GM10248 (cell line): ENCODE data around the gene SNX3.

Experiments used
- CTCF ChIA-PET: fragments of 300-600 bp; sonication (Branson Sonifier 250); formaldehyde crosslinking; extraction: SDS; loops from one replicate; lab custom pipeline; 2021; ENCODE audit warnings: antibody characterized with exemption; lab: Yijun Ruan, JAX
- POLR2A ChIA-PET: fragments of 350-650 bp; sonication (Branson Sonifier 250); formaldehyde crosslinking; extraction: SDS; loops from one replicate; lab custom pipeline; 2020; ENCODE audit warnings: antibody characterized with exemption; lab: Yijun Ruan, JAX
- DNase-seq: peaks from one replicate; pipeline ENCODE4 v3.0.0; 2012; ENCODE audit errors: extremely low spot score
- TF ChIP-seq, protein P1 (sequence below): IDR thresholded peaks from 2 replicates; pipeline ENCODE4 v1.5.1; 2012; ENCODE audit warnings: mild to moderate bottlenecking, low read depth; ENCODE audit errors: extremely low read depth, missing control alignments, control extremely low read depth

SNX3 gene

DNA sequence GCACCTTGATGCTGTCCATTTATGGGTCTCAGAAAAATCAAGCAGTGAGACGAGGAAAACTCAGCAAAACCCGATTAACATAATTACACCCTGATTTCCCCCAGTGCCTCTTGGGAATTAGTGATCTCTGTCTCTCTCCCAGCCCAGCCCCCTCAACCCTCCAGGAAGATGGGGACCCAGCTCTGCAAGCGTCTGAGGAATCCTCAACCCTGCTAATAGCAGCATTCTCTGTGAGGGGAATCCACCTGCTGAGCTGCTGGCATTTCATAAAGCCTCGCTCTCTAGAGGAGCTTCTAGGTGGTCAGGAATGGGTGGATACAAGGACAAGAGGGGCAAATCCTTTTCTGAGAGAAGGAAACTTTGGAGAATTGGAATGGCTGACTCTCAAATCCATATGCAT is 81.1 kb downstream of the SNX3 start:
- ChIA-PET POLR2A (no interaction called here), CTCF (interaction anchor here (0.8 kb wide), 1 partner anchor 14 kb away, joined by 3 read pairs; no protein-coding TSS in a partner anchor)
- TF ChIP-seq, protein P1, sequence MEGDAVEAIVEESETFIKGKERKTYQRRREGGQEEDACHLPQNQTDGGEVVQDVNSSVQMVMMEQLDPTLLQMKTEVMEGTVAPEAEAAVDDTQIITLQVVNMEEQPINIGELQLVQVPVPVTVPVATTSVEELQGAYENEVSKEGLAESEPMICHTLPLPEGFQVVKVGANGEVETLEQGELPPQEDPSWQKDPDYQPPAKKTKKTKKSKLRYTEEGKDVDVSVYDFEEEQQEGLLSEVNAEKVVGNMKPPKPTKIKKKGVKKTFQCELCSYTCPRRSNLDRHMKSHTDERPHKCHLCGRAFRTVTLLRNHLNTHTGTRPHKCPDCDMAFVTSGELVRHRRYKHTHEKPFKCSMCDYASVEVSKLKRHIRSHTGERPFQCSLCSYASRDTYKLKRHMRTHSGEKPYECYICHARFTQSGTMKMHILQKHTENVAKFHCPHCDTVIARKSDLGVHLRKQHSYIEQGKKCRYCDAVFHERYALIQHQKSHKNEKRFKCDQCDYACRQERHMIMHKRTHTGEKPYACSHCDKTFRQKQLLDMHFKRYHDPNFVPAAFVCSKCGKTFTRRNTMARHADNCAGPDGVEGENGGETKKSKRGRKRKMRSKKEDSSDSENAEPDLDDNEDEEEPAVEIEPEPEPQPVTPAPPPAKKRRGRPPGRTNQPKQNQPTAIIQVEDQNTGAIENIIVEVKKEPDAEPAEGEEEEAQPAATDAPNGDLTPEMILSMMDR = no peak
- DNase-seq = no peak

DNA sequence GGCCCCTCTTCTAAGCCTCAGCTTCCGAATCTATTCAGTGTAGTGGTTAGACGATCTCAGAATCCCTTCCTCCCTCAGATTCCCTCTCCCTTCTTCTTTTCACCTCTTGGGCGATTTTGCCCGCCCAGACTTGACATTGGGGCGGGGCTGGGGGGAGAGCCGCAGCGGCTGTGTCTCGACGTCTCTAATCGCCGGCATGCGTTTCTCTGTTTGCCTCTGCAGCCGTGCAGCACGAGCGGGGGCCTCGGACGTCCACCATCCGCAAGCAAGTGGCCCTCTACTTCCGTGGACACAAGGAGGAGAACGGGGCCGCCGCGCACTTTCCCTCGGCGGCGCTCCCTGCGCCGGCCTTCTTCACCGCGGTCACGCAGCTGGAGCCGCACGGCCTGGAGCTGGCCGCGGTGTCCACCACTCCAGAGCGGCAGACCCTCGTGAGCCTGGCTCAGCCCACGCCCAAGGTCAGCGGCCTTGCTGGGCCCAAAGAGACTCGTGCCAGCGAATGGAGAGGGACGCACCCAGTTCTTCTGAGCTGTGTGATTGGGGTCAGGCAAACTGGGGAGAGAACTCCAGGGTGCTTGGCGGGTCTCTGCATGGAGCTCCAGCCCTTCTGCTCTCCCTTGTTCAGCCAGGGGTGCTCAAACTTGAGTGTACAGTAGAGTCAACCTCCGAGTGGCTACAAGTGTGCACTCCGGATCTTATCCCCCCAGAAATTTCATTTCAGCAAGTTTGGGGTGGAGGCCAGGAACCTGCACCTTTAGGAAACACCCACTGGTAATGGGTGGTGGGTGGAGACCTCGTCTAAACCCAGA is 84.4 kb downstream of the SNX3 start:
- ChIA-PET CTCF (interaction anchor here (0.8 to 1.7 kb wide), 6 partner anchors 8 to 315 kb away, joined by 3 to 5 read pairs (median 3); partner anchors contain the start of gene SNX3), POLR2A (no interaction called here)
- no peak for DNase-seq
- TF ChIP-seq, protein P1 = no peak

DNA sequence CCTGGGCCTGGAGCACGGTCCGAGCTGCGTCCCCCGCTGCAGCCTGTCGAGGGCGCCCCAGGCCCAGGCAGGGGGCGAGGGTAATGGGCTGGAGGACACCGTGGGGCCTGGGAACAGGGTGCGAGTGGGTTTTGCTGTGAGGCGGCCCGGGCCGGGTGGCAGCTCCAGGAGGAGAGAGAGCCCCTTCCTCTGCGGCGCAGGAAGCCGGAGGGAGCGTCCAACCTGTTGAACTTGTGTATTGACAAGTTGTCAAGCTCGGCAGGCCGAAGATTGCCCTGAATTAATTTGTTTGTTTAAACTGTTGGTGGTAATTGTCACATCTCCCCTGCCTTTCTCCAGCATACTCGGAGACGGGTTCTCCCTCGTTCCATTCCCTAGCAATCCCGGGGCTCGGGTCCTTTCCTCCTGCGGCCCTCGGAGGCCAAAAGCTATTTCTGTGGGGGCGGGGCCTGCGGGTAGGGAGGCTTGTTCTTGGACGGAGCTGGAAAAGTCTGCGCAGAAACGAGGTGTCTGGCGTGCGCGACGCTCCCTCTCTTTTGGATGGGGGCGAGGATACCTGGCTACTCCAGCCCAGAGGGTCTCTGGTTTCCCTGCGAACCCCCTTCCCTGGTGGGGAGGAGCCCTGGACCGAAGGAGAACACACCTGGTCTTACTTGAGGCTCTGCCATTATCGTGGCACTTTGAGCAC is 85.1 kb downstream of the SNX3 start:
- DNase-seq = no peak
- POLR2A ChIA-PET = no interaction called here
- TF ChIP-seq, protein P1 = no peak
- CTCF ChIA-PET = interaction anchor here (0.7 to 1.7 kb wide), 6 partner anchors 11 to 316 kb away, joined by 3 to 5 read pairs (median 3); partner anchors contain the start of gene SNX3

DNA sequence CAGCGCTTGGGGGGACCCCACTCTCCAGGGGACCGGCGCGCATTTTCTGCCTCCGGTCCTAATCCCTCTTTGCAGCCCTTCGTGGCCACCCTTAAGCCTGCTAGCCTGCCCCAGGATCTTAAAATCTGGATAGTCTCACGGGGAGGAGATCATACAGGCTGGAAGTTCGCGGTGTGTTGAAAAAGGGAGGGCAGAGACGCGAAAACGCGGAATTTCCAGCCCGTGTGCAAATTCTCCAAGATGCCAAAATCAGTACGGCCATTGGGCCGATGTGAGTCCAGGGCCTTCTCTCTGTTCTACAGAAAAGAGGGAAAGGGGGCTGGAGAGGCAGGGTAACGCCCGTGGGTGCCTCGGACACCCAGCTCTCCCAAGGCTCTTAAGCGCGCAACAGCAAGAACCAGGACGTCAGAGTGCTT is 85.7 kb downstream of the SNX3 start:
- ChIA-PET CTCF (interaction anchor here (0.7 to 1.7 kb wide), 6 partner anchors 10 to 316 kb away, joined by 3 to 5 read pairs (median 3); partner anchors contain the start of gene SNX3), POLR2A (no interaction called here)
- DNase-seq = no peak
- TF ChIP-seq, protein P1 = no peak

DNA sequence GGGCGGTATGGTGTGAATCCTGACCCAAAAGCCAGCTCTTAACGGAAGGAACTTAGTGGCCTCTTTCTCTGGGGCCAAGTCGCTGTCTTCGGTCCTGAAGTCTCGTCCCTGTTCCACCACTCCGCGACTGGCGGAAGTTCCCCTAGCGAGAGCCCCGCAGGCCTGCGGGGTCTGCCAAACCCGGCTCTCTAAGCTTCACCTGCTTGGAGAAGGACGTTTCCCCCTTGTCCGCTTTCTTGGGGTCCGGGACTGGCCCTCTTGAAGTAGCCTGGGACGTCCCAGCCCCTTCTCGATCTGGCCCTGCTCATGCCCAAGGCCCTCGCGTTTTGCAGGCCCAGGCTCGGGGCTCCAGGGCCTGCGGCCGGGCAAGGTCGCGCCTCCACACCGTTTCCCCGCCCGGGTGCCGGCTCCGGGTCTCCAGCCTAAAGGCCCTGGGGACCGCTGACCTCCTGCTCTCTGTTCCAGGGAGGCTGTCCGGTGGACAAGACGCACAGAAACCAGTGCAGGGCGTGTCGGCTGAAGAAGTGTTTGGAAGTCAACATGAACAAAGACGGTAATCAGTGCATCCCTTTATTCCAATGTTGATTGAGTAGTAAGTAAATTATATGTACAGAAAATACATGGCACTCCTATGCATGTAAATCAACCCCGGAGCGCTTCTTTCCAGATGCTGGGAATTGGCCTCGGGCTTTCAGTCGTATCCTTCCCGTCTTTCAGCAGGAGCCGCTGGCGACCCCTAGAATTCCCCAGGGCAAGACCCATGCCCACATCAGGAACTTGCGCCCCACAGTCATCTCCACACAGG is 86.3 kb downstream of the SNX3 start:
- DNase-seq = no peak
- CTCF ChIA-PET = interaction anchor here (1.2 to 1.7 kb wide), 3 partner anchors 13 to 317 kb away, joined by 3 to 5 read pairs (median 4); no protein-coding TSS in a partner anchor
- TF ChIP-seq, protein P1 = no peak
- POLR2A ChIA-PET = no interaction called here
